Stimulated activated CD4-positive, alpha-beta T cell treated with anti-CD3 and anti-CD28 coated beads, Interleukin-1b, Interleukin-23, amount 100 ng/mL, for 4 hours (primary cell): ENCODE data around the gene GRAMD1C.
"Not testable (repeated sequence)": the region's sequence is repeated elsewhere in the genome, so short reads cannot be mapped to it uniquely, and the experiment has no call there.

Experiments
- DNase-seq, 2 donors: peaks; one replicate each; pipeline ENCODE4 v3.0.0-alpha.2; 2020; ENCODE audit warnings: low read depth in 2 of 2

The GRAMD1C gene

DNA sequence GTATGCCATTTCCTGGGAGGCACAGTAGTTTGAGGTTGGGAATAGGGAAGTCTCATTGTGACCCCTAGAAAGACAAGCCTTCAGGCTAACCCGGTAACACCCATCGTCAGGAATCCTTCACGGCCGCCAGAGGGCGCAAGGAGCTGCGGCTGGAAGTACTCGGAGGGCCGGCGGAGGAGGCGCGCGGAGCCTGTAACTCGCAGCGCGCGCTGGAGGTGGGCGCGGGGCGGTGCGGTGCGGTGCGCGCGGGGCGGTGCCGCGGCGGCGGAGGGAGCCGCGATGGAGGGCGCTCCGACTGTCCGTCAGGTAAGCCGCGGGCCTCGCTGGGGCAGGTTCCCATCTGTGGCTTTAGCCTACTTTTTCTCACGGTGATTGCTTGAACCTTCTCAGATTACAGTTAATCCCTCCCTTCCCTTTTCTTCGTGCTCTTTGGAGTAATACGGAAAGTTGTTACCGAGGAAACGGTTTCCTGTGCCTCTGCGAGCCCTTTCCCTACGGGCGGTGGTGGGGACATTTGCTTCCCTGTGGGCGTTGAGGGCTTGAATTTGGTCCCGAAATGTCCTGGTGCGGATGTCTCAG lies at the start of gene GRAMD1C:
TSS of gene GRAMD1C (plus strand) at position 158 of the 579 bp plus-strand sequence. CDS start at position 280, 122 bp downstream.
- DNase-seq, result peak; percentile 77 to 82

DNA sequence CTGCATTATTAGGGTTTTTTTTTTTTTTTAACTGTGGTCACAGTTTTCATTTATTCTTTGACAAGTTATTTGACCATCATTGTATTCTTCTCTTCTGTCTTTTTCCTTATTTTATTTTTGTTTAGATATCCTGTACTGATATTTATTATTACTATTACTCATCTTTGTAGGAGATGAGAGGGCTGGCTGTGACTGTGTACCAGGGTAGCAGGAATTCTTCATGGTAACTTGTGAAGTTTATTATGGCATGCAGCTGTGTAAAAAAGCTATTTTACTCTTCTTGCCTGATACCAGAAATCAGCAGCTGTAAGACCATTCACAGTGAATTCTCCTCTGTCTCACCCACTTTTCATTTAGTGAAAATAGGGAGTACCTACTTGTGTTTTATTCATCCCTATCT lies 47.2 kb upstream of the GRAMD1C start:
- no peak for DNase-seq

DNA sequence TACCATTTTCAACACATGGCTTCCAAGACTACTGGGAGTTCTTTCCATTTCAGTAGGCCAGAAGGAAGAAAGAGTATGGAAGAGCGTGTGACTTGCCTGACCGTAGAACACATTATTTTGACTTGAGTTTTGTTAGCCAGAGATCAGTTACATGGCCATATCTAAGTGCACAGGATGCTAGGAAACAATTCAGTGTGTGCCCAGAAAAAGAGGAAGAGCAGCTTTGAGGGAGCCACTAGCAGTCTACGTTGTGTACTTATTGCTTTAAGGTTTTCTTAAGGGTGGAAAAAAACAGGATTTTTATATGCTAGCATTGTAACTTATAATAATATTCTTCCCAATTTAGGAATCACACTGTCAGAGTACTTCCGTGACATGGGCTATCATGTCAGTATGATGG lies 44.1 kb upstream of the GRAMD1C start:
- DNase-seq, result no peak

DNA sequence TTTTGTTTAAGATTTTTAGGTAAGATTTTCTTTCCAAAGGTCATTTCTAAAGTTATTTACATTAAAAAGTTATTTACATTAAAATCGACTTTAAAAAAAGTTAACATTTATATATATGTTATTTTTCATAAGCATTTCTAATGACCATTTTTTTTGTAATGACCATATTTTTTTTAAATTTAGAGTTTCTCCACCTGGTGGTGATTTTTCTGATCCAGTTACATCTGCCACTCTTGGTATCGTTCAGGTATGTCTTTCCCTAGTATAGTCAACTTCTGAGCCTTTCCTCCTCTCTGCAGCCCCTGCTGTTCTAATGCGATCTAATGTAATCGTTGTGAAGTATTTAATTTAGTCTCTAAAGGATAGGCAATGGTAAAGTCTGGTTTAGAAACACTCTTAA lies 42.9 kb upstream of the GRAMD1C start:
- DNase-seq, result no peak

DNA sequence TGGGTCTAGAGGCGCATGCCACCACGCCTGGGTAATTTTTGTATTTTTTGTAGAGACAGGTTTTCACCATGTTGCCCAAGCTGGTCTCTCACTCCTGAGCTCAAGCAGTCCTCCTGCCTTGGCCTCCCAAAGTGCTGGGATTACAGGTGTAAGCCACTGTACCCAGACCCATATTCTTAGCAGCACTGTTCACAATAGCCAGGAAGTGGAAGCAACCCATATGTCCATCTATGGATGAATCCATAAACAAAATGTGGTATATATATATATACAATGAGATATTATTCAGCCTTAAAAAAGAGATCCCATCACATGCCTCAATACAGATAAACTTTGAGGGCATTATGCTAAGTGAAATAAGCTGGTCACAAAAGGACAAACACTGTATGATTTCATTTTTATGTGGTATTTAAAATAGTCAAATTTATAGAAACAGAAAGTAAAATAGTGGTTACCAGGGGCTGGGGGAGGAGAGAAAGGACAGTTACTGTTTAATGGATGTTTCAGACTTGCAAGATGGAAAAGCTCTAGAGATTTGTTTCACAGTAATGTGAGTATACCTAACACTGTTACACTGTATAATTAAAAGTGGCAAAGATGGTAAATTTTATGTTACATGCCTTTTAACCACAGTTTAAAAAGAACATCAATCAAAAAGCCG lies 35.7 kb upstream of the GRAMD1C start:
- DNase-seq, result no peak

DNA sequence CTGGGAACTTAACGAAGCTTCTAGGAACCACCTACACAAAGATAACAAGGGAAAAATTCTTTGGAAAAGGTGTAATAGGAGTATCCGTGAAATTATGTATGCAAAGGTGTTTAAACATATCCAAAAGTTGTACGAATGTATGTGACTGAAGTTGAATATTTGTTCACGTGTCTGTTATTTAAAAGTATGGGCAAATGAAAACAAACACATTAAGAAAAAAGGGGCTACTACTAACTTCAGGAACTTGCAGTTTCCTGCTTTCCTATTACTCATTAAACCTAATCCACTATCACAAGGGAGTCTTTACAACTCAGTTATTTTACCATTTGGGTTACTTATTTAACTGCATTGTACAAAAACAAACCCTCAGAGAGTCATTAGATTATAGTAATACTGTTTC lies 33.9 kb upstream of the GRAMD1C start:
- no peak for DNase-seq

DNA sequence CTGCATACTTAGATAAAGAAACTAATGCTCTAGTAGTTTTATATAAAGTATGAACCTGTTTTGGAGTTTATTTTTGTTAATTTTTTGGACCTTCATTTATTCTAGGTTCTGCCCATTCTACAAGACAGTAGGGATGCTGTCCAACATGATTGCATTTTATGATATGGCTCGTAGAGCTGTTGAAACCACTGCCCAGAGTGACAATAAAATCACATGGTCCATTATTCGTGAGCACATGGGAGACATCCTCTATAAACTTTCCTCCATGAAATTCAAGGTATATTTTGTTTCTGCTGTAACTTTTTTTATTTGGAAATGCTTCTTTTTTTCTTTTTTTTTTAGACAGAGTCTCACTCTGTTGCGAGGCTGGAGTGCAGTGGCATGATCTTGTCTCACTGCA lies 33.3 kb upstream of the GRAMD1C start:
- no peak for DNase-seq

DNA sequence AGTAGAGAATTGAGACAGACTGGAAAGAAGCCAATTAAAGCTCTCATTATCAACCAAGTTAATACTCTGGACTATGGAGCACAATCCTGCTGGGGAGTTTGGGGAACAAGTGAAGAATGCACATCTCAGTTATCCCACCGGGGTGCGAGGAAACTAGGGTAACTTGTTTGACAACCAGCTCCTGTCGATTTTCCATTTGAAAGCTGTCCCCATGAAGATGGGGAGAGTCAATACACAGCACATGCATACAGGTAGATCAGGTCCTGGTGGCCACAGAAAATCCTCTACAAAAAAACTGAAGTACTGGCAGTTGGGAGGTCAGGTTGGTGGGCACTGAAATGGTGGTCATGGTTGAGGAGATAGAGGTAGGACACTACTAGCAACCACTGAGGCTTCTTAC lies 25.7 kb upstream of the GRAMD1C start:
- no peak for DNase-seq

DNA sequence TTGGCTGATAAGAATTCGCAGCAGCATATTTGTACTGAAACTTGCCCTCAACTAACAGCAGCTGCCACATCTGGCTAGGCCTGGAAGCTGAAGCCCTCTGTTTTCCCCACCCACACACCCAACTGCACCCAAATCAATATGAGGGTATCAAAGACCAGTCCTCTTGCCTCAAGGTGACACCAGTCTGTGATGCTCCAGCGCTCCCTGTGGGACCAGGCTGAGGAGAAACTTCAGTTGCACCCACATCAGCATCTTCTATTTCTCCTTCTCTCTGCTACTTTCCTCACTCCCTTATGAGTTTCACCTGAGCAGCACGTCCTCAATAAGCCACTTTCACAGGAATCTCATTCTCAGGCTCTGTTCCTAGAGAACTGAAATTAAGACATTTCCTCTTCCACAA lies 18.7 kb upstream of the GRAMD1C start:
- DNase-seq, result no peak

DNA sequence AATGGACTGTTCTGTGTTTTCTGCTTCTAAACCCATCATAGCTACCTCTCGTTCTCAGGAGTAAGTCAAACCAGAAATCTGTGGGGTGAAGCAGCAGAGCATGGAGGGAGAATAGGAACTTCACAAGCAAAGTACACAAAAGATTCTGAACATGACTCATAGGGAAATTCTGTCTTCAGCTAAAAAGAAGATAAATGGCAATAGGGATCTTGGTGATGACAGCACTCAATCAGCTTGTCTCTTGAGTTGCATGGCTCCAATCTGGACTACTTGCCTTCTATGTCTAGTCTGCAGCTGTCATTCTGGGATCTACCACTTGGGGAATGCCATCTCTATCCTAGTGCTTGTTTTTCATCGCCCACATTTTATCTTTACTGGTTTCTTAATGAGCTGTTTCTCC lies 13.5 kb upstream of the GRAMD1C start:
- DNase-seq, result no peak

DNA sequence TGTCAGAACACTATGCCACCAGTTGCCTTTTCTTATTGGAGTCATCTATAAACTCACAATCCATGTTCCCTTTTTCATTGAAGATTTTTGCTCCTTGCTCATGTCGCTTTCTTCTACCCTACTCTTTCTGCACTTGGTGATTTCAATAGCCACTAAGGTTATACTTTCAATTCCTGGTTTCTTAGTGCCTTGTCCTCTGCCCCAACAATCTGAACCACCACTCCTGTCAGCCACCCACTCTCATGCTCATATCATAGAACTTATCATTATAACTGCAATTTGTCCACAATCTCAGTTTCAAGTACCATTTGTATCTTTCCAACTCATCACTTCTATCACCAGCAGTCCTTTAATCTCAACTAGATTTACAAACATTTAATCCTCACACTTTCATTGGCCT lies 10.0 kb upstream of the GRAMD1C start:
- no peak for DNase-seq

DNA sequence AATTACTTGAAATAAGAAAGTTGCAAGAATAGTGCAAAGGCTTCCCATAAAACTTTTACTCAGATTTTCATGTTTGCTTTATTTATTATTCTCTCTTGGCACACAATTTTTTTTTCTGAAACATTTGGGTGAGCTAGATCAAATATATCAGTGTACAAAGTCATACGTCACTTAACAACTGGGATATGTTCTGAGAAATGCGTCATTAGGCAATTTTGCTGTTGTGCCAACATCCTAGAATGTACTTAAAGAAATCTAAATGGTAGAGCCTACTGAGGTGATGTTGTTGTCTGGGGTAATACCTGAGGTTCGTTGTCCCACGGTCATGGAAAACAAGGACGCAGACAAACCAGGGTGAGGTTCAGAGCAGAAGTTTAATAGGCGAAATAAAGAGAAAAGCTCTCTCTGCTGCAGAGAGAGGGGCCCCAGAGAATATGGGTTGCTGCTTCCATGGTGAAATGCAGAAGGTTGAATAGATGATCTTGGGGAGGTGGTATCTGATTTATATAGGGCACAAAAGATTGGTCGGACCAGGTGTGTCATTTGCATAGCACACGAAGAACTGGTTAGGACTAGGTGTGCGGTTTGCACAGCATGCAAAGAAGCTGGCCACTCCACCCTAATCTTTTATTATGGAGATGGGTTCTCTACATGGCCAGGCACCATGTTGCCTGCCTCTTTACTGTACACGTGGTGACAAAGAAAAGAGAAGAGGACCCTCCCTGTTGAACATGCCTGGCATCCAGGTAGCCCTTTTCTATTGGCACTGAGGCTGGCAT lies 8.8 kb upstream of the GRAMD1C start:
- DNase-seq, result no peak

DNA sequence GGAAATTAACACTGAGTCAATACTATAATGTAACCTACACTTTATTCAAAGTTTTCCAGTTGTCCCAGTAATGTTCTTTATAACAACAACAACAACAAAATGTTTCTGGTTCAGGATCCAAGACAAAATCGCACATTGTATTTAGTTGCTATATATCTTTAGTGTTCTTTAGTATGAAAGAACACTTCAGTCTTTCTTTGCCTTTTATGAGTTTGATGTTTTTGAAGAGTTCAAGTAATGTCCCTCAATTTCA lies 7.6 kb upstream of the GRAMD1C start:
- no peak for DNase-seq

DNA sequence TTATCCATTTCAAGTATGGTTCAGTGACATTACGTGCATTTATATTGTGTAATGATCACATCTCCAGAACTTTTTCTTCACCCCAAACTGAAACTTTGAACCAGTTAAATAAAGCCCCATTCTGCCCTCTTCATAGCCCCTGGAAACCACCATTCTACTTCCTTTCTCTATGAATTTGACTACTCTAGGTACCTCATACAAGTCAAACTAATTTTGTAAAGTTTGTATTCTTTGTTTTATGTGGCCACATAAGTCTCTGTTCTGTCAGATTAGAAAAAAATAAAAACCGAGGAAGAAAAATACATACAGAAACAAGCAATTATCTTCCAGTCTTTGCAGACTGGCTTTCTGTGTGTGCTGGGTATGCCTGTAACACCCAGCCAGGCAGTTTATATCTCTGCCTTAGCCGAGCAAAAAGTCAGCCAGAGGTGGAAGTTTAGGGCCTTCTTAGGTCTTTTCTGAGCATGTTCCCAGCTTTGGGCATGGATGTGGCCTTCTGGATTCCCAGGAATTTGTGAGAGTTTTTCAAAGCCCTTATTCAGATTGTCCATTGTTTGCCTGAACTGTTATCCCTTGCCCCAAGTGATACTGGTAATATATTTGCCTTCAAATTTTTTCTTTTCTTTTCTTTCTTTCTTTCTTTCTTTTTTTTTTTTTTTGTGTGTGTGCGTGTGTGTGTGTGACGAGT lies 6.0 kb upstream of the GRAMD1C start:
- no peak for DNase-seq

DNA sequence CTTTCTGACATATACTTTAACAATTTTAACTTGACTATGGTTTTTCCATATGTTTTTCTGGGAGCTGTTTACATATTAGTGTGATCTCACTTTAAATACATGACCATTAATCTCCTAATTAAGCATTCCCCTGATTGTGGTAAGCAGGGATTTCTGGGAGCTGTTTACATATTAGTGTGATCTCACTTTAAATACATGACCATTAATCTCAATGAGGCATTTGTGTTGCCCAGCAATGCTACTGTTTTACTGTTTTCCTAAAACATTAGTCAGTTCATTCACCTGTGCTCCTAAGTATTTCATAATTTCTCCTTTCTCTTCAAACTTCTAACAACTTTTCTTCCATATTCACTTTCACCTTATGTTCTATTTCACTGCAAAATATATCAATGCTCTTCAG lies 3.6 kb upstream of the GRAMD1C start:
- no peak for DNase-seq

DNA sequence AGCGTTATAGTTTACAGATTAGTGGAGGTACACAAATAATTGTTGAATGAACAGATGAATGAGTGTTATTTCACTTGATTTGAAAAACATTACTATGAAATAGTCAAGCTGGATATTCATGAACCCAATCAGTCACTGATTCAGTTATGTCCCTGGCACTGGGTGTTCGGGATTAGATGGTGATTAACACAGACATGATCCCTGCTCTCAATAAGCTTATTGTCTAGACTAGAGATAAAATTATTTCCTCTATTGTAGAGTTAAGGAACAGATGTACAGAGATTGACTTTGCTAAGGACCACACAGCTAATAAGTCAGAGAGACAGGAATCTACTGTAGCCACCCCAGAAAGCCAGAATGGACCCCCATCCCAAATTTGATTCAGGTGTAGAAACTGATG lies 963 bp downstream of the GRAMD1C start:
- no peak for DNase-seq

DNA sequence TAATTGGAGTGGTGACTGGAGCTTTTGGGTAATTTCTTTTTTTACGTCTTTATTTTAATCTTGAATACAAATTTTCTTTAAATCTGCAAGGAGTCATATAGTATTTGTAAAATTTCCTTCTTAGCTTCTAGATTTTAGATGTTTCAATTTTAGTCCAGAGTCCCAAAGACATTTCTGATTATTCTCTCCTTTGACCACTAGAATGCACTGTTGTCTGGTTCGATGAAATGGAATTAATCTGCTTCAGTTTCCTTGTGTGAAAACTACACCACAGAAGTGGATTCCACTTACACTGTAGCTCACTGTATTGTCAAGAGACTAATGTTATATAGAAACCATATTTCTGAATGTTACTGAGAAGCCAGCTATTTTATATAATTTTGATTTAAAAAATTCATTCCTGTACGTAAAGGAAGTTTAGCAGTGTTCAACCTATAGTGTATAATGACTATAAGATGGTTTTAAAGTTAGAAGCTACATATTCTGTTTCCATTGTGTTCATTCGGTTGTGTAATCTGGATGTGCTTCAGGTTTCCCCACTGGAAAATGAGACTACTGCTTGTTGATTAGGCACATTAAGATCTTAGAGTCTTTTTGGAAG lies 6.1 kb downstream of the GRAMD1C start:
- DNase-seq, result no peak

DNA sequence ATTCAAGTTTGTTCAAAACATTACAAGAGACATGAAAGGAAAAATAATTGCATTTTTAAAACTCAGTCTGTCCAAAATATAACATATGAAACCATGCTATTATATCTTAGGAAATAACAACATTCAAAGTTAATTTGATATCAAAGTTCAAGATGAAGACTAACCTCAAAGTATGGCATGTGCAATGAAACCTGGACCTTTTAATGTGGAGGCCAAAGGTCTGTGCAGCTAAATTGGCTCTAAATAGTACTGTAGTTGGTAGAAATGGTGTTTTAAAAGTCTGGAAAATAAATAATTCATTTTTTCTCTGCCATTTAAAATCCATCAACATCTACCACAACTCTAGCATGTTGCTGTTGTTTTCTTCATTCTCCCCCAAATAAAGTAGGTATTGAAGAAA lies 8.7 kb downstream of the GRAMD1C start:
- DNase-seq, result no peak

DNA sequence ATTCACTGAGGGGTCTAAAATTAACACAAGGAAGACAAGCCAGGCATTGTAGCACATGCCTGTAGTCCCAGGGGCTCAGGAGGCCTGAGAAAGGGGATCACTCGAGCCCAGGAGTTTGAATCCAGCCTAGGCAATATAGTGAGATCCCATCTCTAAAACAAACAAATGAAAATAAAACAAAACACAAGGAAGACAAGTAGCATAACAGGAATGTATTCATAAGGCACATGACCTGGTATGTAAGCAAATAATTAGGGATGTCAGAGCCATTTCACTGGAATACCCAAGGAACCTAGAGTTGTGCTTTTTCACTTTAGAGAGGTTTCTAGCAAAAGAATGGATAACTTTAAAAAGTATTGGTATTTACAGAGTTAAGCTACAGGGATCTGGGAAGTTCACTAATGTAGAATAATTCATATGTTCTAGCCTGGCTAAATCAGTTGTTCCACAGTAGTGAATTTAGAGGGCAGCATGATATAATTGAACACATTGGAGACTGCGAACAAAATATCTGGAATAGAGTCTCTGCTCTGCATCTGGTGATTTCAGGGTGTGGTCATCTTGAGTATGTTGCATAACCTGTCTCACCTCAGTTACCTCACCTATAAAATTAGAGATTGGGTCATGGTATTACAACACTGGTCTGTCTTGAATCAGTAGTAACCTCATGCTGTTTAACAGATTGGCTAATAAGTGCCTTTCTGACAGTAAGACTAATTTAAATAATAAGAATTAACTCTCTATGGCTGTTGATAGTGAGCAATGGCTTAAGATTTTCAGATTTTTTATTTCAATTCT lies 9.3 kb downstream of the GRAMD1C start:
- no peak for DNase-seq

DNA sequence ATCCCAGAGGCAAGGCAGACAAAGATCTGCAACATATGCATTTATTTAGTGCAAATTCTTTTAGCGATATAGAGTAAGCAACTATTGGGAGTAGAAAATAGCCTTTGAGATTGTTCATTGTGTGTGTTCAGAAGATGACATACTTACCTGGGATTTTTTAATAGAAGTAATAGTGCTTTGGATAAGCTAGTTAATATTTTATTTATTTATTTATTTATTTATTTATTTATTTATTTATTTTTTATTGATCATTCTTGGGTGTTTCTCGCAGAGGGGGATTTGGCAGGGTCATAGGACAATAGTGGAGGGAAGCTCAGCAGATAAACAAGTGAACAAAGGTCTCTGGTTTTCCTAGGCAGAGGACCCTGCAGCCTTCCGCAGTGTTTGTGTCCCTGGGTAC lies 10.5 kb downstream of the GRAMD1C start:
- not testable (repeated sequence) for DNase-seq

DNA sequence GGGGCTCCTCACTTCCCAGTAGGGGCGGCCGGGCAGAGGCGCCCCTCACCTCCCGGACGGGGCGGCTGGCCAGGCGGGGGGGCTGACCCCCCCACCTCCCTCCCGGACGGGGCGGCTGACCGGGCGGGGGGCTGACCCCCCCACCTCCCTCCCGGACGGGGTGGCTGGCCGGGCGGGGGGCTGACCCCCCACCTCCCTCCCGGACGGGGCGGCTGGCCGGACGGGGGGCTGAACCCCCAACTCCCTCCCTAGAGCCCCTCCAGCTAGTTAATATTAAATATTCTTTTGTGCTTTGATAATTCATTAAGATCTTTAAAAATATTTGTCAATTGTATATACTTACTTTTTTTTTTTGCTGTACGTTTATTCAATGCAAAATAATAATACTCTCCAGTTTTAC lies 11.3 kb downstream of the GRAMD1C start:
- not testable (repeated sequence) for DNase-seq

DNA sequence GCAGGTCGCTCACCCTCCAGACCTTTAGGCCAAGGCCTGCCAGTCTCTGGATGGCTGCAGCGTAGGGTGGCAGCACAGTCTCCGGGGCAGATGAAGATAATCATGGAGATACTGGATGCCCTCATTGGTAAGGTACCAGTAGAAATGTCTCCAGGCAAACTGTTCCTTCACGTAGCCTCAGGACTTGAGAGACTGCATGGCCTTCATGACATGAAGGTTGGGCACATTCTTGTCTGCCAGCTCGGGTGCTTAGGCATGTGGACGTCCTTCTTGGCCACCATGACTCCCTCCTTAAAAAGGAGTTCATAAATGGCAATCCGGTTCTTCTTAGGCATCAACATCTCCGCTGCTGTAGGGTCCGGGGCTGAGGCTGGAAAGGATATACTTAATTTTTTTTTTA lies 11.8 kb downstream of the GRAMD1C start:
- DNase-seq, result not testable (repeated sequence)
